HepG2 (cell line): ENCODE results near the gene INKA2. TPM values are rescaled to one million over a fixed set of nuclear protein-coding genes. Genes with fewer than 3 reads are reported as not detected.

Experiments
- ATAC-seq: fragments of 200-7000 bp; cut with Tn5 transposase; 3 replicates; pipeline ENCODE4 v1.9.1; 2020; ENCODE audit warnings: mild to moderate bottlenecking, moderate library complexity
- BruUV-seq: library from RNA; stranded (reverse); fragments of 400-500 nt; replicated peaks from 2 replicates; lab custom pipeline; 2021; lab: Mats Ljungman, UMichigan
- CTCF ChIA-PET: fragments of 300-600 bp; formaldehyde crosslinking; extraction: SDS; loops from one replicate; lab custom pipeline; 2021; ENCODE audit warnings: low total read pairs, inconsistent platforms, low intra/inter-chr PET ratio; lab: Yijun Ruan, JAX
- POLR2A ChIA-PET: fragments of 350-600 bp; sonication (Branson Sonifier 250); formaldehyde crosslinking; loops from one replicate; lab custom pipeline; 2020; ENCODE audit warnings: antibody characterized with exemption, inconsistent platforms; lab: Yijun Ruan, JAX
- DNase-seq: peaks from one replicate; pipeline ENCODE4 v3.0.0-alpha.2; 2015; ENCODE audit warnings: low spot score
- FAIRE-seq: peaks from 3 replicates; lab custom pipeline; 2011; peaks lifted over from hg19 to GRCh38; lab: Jason Lieb, UNC
- H2AFZ ChIP-seq: one replicate; pipeline ENCODE4 v1.6.1; 2011; ENCODE audit warnings: low read length, inconsistent platforms
- H3K27ac ChIP-seq: fragments of 300-600 bp; 3 replicates; pipeline ENCODE4 v1.8.0; 2011; ENCODE audit warnings: mixed run types, mild to moderate bottlenecking, mixed read lengths, low read length, inconsistent platforms; ENCODE audit not compliant: insufficient read depth; ENCODE audit errors: extremely low read length
- H3K27me3 ChIP-seq, 2 experiments: fragments of 200-600 bp in 1 of 2; 2 replicates in 1 of 2; 3 replicates in 1 of 2; pipeline versions ENCODE4 v1.6.0 to v1.8.0; 2011; ENCODE audit warnings: low read length in 2 of 2, mild to moderate bottlenecking in 2 of 2, moderate library complexity in 2 of 2, inconsistent platforms in 1 of 2; ENCODE audit not compliant: insufficient read depth in 2 of 2, control insufficient read depth in 1 of 2
- H3K36me3 ChIP-seq, 2 experiments: fragments of 200-600 bp in 1 of 2; replicated peaks in 1 of 2; 2 replicates in 1 of 2; 3 replicates in 1 of 2; pipeline versions ENCODE4 v1.5.1 to v1.8.0; 2011; ENCODE audit warnings: low read length in 2 of 2, inconsistent platforms in 1 of 2; ENCODE audit not compliant: insufficient read depth in 2 of 2, control insufficient read depth in 1 of 2
- H3K4me1 ChIP-seq: 2 replicates; pipeline ENCODE4 v1.5.1; 2012; ENCODE audit warnings: low read length, inconsistent platforms; ENCODE audit not compliant: insufficient read depth
- H3K4me2 ChIP-seq: 2 replicates; pipeline ENCODE4 v1.6.0; 2011; ENCODE audit warnings: low read depth, low read length, inconsistent platforms
- H3K4me3 ChIP-seq, 3 experiments: fragments of 200-600 bp in 1 of 3; sonication (generic), shearing (Covaris generic) in 1 of 3; replicated peaks in 1 of 3; 2 replicates each; pipeline ENCODE4 v1.5.1; 2011 to 2016; ENCODE audit warnings: low read length in 3 of 3, inconsistent platforms in 2 of 3, low read depth in 2 of 3, mild to moderate bottlenecking in 2 of 3, control low read depth in 1 of 3, mixed read lengths in 1 of 3; ENCODE audit not compliant: insufficient read depth in 1 of 3
- H3K79me2 ChIP-seq: one replicate; pipeline ENCODE4 v1.6.1; 2011; ENCODE audit warnings: low read length, inconsistent platforms; ENCODE audit not compliant: insufficient read depth
- H3K9ac ChIP-seq: 2 replicates; pipeline ENCODE4 v1.6.0; 2011; ENCODE audit warnings: mild to moderate bottlenecking, low read depth, low read length, inconsistent platforms; ENCODE audit not compliant: insufficient read depth
- H3K9me3 ChIP-seq: 2 replicates; pipeline ENCODE4 v1.5.1; 2012; ENCODE audit warnings: mild to moderate bottlenecking, low read length
- H4K20me1 ChIP-seq: 2 replicates; pipeline ENCODE4 v1.6.0; 2011; ENCODE audit warnings: inconsistent platforms, mild to moderate bottlenecking, low read length, moderate library complexity; ENCODE audit not compliant: insufficient read depth
- CEBPB ChIP-seq: IDR thresholded peaks from 2 replicates; pipeline ENCODE4 v1.6.1; 2011; ENCODE audit warnings: low read depth, low read length, improper control_type of control experiment, borderline replicate concordance
- KLF15 ChIP-seq: sonication (generic); formaldehyde crosslinking; IDR thresholded peaks from 2 replicates; pipeline ENCODE4 v1.8.1; 2023; ENCODE audit warnings: borderline replicate concordance, mild to moderate bottlenecking, inconsistent platforms, missing genetic modification reagents, mixed read lengths
- MAZ ChIP-seq, 2 experiments: sonication (generic) in 1 of 2; formaldehyde crosslinking in 1 of 2; IDR thresholded peaks; 2 replicates each; pipeline versions ENCODE4 v1.5.0 to v1.6.1; 2012 to 2020; ENCODE audit warnings: low read depth in 2 of 2, mild to moderate bottlenecking in 2 of 2, borderline replicate concordance in 1 of 2, improper control_type of control experiment in 1 of 2, low read length in 1 of 2, missing genetic modification reagents in 1 of 2, moderate library complexity in 1 of 2
- MBD4 ChIP-seq: IDR thresholded peaks from 2 replicates; pipeline ENCODE4 v1.6.1; 2012; ENCODE audit warnings: low read length, inconsistent platforms, borderline replicate concordance
- PRPF4 ChIP-seq: fragments of 200-400 bp; formaldehyde crosslinking; IDR thresholded peaks from 2 replicates; pipeline ENCODE4 v1.6.1; 2016; ENCODE audit warnings: low read length, low read depth; ENCODE audit not compliant: poor library complexity, severe bottlenecking
- TEAD3 ChIP-seq: optimal IDR thresholded peaks from 2 replicates; pipeline ENCODE3; 2016; ENCODE audit warnings: borderline replicate concordance
- ZNF564 ChIP-seq: sonication (generic); formaldehyde crosslinking; IDR thresholded peaks from 2 replicates; pipeline ENCODE4 v1.8.1; 2023; ENCODE audit warnings: mild to moderate bottlenecking, missing genetic modification reagents
- ZNF616 ChIP-seq: sonication (generic); formaldehyde crosslinking; IDR thresholded peaks from 2 replicates; pipeline ENCODE4 v1.5.0; 2020; ENCODE audit warnings: low read depth, mild to moderate bottlenecking, missing genetic modification reagents
- ZSCAN22 ChIP-seq: sonication (generic); formaldehyde crosslinking; IDR thresholded peaks from 2 replicates; pipeline ENCODE4 v1.4.0; 2020; ENCODE audit warnings: mild to moderate bottlenecking, missing genetic modification reagents
- WGBS: methylation state at CpG from one replicate; pipeline ENCODE4 v1.1.6; 2017; ENCODE audit warnings: low lambda C conversion rate; 5-methylcytosine and 5-hydroxymethylcytosine counted together
- in situ Hi-C: cut with HindIII; loops from 2 replicates; pipeline ENCODE4 v1.10.0; 2017; ENCODE audit warnings: low pct_unique_long_range_greater_than_20kb; ENCODE audit not compliant: extremely low pct_ligation_motif_present
- intact Hi-C: fragments of 100-400 bp; cut with micrococcal nuclease; formaldehyde crosslinking; loops from one replicate; pipeline ENCODE4 v1.10.0; 2022; ENCODE audit not compliant: unreplicated experiment
- polyA plus RNA-seq, 8 experiments: library from polyadenylated mRNA; depleted of rRNA in 3 of 8; stranded (reverse) in 7 of 8; unstranded in 1 of 8; fragments of >200 nt; fragmentation: Illumina TruSeq in 4 of 8; extraction: Trizol in 4 of 8; gene quantifications; 2 replicates each; pipeline versions ENCODE4 v1.2.1 to v1.2.3, GENCODE V29; 2011 to 2016; ENCODE audit warnings: low read depth in 4 of 8, missing spikeins in 1 of 8, mixed read lengths in 1 of 8; ENCODE audit not compliant: insufficient read depth in 1 of 8
- total RNA-seq, 5 experiments: library from RNA; depleted of rRNA; stranded (reverse); fragments of >200 nt; fragmentation: Illumina TruSeq; extraction: Trizol; gene quantifications; 2 replicates each; pipeline ENCODE4 v1.2.3, GENCODE V29; 2016; ENCODE audit warnings: low read depth in 1 of 5
- TF ChIP-seq, protein P1 (sequence below): sonication (generic); formaldehyde crosslinking; IDR thresholded peaks from 2 replicates; pipeline ENCODE4 v1.9.0; 2021; ENCODE audit warnings: missing genetic modification reagents, borderline replicate concordance
- TF ChIP-seq, protein P2 (sequence below): sonication (generic); formaldehyde crosslinking; IDR thresholded peaks from 2 replicates; pipeline ENCODE4 v1.5.0; 2020; ENCODE audit warnings: missing genetic modification reagents, mild to moderate bottlenecking, borderline replicate concordance

INKA2 gene
- total and polyA plus RNA-seq, 2 of the 13 experiments (the other 11 are each of a cell fraction or from before 2014, with no cell fraction given): 2.6 to 4.6 TPM

- TF ChIP-seq ZSCAN22 (CRISPR knock-in tag) (no peak), CEBPB (no peak), ZNF616 (CRISPR knock-in tag) (no peak)
- TF ChIP-seq, all 625 proteins: peak for 0
- Histone ChIP-seq H2AFZ (no peak overlapping the region), H3K4me2 (no peak overlapping the region), H3K27ac (no peak overlapping the region), H3K9ac (no peak overlapping the region), H3K79me2 (peaks cover 3% of the 10 kb centered on the region), H4K20me1 (no peaks in the 10 kb centered on the region), H3K4me1 (peaks cover 64% of the 10 kb centered on the region), H3K9me3 (no peaks in the 10 kb centered on the region), H3K27me3 (no peaks in the 10 kb centered on the region), H3K36me3 (0 out of 5 replicates have a peak, but pooled peaks cover 0 to 2% of the 10 kb centered on the region in 2 experiments), H3K4me3 (no peak overlapping the region)
- CTCF ChIA-PET: no interaction called here
- no TSS peak for BruUV-seq
- in situ Hi-C loops: no loop called here
- intact Hi-C loops: no loop called here
- 94% methylated on average over 6 of the region's 7 CpGs for WGBS
- POLR2A ChIA-PET: interaction anchor here (0.5 kb wide), 1 partner anchor 42 kb away, joined by 3 read pairs; no protein-coding TSS in a partner anchor
- DNase-seq (no peak), FAIRE-seq (no peak), ATAC-seq (no peak)
These were observed 9.1 kb downstream of the INKA2 start for GRCh38 chr1:111729946-111730681.

GRCh38 chr1:111729271-111729921, 9.8 kb downstream of the INKA2 start:
- in situ Hi-C loops: no loop called here
- H3K4me3 ChIP-seq: no peak overlapping the region
- no peak overlapping the region for H3K27ac ChIP-seq
- H3K4me2 ChIP-seq: no peak overlapping the region
- H3K36me3 ChIP-seq: 0 out of 5 replicates have a peak, but pooled peaks cover 0 to 2% of the 10 kb centered on the region in 2 experiments
- FAIRE-seq: no peak
- intact Hi-C loops: no loop called here
- H3K79me2 ChIP-seq: peaks cover 3% of the 10 kb centered on the region
- POLR2A ChIA-PET: no interaction called here
- H3K4me1 ChIP-seq: peaks cover 64% of the 10 kb centered on the region
- H2AFZ ChIP-seq: no peak overlapping the region
- no peak overlapping the region for H3K9ac ChIP-seq
- BruUV-seq: no TSS peak
- ATAC-seq: no peak
- no peaks in the 10 kb centered on the region for H3K9me3 ChIP-seq
- H4K20me1 ChIP-seq: no peaks in the 10 kb centered on the region
- WGBS: 87% methylated on average over 5 of the region's 8 CpGs
- CTCF ChIA-PET: no interaction called here
- H3K27me3 ChIP-seq: no peaks in the 10 kb centered on the region
- no peak for DNase-seq
- TF ChIP-seq MBD4 (no peak), PRPF4 (no peak), KLF15 (CRISPR knock-in tag) (no peak), ZNF564 (CRISPR knock-in tag) (no peak), TEAD3 (CRISPR knock-in tag) (no peak), MAZ (IDR thresholded peaks at IDR 0.05; ENCODE audit: borderline replicate concordance, low read depth, low read length) (no peak), MAZ (CRISPR knock-in tag; IDR thresholded peaks at IDR 0.05; ENCODE audit: low read depth) (no peak)
- TF ChIP-seq, protein P1, sequence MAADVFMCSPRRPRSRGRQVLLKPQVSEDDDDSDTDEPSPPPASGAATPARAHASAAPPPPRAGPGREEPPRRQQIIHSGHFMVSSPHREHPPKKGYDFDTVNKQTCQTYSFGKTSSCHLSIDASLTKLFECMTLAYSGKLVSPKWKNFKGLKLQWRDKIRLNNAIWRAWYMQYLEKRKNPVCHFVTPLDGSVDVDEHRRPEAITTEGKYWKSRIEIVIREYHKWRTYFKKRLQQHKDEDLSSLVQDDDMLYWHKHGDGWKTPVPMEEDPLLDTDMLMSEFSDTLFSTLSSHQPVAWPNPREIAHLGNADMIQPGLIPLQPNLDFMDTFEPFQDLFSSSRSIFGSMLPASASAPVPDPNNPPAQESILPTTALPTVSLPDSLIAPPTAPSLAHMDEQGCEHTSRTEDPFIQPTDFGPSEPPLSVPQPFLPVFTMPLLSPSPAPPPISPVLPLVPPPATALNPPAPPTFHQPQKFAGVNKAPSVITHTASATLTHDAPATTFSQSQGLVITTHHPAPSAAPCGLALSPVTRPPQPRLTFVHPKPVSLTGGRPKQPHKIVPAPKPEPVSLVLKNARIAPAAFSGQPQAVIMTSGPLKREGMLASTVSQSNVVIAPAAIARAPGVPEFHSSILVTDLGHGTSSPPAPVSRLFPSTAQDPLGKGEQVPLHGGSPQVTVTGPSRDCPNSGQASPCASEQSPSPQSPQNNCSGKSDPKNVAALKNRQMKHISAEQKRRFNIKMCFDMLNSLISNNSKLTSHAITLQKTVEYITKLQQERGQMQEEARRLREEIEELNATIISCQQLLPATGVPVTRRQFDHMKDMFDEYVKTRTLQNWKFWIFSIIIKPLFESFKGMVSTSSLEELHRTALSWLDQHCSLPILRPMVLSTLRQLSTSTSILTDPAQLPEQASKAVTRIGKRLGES: no peak
- TF ChIP-seq, protein P2, sequence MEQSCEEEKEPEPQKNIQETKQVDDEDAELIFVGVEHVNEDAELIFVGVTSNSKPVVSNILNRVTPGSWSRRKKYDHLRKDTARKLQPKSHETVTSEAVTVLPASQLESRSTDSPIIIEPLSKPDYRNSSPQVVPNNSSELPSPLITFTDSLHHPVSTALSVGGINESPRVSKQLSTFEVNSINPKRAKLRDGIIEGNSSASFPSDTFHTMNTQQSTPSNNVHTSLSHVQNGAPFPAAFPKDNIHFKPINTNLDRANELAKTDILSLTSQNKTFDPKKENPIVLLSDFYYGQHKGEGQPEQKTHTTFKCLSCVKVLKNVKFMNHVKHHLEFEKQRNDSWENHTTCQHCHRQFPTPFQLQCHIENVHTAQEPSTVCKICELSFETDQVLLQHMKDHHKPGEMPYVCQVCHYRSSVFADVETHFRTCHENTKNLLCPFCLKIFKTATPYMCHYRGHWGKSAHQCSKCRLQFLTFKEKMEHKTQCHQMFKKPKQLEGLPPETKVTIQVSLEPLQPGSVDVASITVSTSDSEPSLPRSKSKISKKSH (CRISPR knock-in tag): no peak
